ENCODE measurements around the gene PTBP1.

PTBP1 gene

GRCh38 chr19:796692-797527, at the start of gene PTBP1:
Gene PTBP1 (plus strand): TSS chr19:797452. CDS start chr19:797498, 46 bp downstream.
- DNase-seq, result peak; percentile 90

GRCh38 chr19:748274-748598, 49.0 kb upstream of the PTBP1 start:
- DNase-seq, result no peak

- no peak for DNase-seq
Measured at GRCh38 chr19:749811-750210, 47.4 kb upstream of the PTBP1 start.

DNA sequence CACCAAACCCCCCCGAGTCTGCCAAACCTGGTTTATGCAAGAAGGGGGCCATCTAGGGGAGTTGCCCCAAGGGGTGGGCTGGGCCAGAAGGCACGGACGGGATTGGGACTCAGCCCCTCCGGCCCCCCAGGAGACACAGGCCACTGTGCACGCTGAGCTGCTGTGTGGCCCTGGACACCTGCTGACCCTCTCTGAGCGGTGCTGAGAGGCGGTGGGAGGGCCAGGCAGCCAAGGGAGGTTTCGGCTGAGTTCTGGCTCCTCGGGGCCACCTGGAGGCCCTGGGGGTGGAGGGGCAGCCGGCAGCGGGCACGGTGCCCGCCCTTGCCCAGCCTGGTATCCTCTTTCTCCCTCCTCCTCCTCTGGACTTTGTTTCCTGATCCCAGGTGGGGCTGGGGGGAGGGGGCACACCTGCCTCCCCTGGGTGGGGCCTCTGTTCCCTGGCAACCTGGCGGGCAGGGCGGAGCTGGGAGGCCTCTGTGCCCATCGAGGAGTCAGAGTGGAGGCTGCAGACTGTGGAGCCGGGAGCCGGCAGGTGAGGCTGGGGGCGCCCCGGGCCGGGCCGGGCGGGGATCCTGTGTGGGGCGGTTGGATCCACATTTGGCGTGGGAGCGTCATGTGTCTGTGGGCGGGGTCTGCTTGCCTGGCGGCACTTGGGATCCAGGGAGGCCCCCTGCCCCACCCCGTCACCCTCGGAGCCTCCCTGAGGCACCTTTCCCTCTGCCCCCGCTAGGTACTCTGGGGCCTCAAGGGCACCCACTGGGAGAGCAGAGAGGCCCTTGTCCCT, 46.4 kb upstream of the PTBP1 start, which contains the start of gene MISP:
MISP (plus strand) TSS at position 473 of the 784 bp plus-strand sequence. CDS start 5,835 bp downstream, outside the sequence.
- no peak for DNase-seq

GRCh38 chr19:751501-752341, 45.5 kb upstream of the PTBP1 start:
- no peak for DNase-seq

- DNase-seq, result no peak
Measured at GRCh38 chr19:752652-753517, 44.4 kb upstream of the PTBP1 start.

GRCh38 chr19:754530-754929, 42.7 kb upstream of the PTBP1 start:
- no peak for DNase-seq

- DNase-seq, result no peak
Measured at GRCh38 chr19:755063-755462, 42.2 kb upstream of the PTBP1 start.

DNA sequence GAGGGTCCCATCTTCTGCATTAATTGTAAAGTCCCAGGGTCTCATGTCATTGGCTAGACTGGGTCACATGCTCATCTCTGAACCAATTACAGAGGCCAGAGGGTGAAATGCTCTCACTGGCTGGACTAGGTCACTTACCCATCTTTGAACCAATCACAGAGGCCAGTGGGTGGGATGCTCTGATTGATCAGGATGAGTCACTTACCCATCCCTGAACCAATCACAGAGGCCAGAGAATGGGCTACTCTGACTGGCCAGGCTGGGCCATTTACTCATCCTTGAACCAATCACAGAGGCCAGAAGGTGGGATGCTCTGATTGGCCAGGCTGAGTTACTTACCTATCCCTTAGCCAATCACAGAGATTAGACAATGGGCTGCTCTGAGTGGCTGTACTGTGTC, 41.0 kb upstream of the PTBP1 start:
- no peak for DNase-seq

DNA sequence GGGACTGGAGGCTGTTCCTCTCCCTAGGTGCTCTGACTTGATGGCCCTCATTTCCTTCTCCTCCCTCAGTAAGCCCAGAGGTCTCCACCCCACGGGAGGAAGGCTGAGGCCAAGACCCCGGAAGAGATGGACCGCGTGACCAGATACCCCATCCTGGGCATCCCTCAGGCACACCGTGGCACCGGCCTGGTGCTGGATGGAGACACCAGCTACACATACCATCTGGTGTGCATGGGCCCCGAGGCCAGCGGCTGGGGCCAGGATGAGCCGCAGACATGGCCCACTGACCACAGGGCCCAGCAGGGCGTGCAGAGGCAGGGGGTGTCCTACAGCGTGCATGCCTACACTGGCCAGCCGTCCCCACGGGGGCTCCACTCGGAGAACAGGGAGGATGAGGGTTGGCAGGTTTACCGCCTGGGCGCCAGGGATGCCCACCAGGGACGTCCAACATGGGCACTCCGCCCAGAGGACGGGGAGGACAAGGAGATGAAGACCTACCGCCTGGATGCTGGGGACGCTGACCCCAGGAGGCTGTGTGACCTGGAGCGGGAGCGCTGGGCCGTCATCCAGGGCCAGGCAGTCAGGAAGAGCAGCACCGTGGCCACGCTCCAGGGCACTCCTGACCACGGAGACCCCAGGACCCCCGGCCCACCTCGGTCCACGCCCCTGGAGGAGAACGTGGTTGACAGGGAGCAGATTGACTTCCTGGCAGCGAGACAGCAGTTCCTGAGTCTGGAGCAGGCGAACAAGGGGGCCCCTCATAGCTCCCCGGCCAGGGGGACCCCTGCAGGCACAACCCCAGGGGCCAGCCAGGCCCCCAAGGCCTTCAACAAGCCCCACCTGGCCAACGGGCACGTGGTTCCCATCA, 40.2 kb upstream of the PTBP1 start:
- DNase-seq, result no peak

DNA sequence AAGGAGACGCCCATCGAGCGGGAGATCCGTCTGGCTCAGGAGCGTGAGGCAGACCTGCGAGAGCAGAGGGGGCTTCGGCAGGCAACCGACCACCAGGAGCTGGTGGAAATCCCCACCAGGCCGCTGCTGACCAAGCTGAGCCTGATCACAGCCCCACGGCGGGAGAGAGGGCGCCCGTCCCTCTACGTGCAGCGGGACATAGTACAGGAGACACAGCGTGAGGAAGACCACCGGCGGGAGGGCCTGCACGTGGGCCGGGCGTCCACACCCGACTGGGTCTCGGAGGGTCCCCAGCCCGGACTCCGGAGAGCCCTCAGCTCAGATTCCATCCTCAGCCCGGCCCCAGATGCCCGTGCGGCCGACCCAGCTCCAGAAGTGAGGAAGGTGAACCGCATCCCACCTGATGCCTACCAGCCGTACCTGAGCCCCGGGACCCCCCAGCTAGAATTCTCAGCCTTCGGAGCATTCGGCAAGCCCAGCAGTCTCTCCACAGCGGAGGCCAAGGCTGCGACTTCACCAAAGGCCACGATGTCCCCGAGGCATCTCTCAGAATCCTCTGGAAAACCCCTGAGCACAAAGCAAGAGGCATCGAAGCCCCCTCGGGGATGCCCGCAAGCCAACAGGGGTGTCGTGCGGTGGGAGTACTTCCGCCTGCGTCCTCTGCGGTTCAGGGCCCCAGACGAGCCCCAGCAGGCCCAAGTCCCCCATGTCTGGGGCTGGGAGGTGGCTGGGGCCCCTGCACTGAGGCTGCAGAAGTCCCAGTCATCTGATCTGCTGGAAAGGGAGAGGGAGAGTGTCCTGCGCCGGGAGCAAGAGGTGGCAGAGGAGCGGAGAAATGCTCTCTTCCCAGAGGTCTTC, 39.2 kb upstream of the PTBP1 start:
- DNase-seq, result no peak

GRCh38 chr19:763181-763580, 34.1 kb upstream of the PTBP1 start:
- DNase-seq, result no peak

DNA sequence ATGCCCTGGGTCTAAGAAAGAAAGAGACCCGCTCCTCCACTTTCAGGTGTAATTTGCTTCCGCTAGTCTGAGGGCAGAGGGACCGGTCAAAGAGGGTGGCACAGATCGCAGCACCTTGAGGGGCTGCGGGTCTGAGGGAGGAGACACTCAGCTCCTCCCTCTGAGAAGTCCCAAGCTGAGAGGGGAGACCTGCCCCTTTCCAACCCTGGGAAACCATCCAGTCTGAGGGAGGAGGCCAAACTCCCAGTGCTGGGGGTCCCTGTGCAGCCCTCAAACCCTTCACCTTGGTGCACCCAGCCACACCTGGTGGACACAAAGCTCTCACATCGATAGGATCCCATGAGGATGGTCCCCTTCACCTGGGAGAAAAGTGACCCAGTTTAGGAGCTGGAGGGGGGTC, 33.4 kb upstream of the PTBP1 start:
- no peak for DNase-seq

- no peak for DNase-seq
Measured at GRCh38 chr19:764301-764700, 33.0 kb upstream of the PTBP1 start.

GRCh38 chr19:765179-765738, 32.0 kb upstream of the PTBP1 start:
- DNase-seq, result no peak

DNA sequence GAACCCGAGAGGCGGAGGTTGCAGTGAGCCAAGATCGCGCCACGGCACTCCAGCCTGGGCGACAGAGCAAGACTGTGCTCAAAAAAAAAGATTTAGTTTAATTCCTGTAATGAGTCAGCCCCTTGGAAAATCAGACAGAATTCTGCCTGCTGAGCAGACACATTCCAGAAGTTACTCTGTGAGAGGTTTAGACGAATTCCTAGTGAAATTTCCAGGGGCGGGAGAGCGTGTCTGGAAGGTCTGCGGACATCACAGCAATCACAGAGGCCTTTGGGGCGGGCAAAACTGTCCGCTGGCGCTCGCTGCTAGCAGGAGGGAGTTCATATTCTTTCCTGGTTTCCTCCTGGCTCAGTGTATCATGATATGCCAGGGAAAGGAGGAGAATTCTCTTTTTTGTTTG, 28.8 kb upstream of the PTBP1 start:
- no peak for DNase-seq

DNA sequence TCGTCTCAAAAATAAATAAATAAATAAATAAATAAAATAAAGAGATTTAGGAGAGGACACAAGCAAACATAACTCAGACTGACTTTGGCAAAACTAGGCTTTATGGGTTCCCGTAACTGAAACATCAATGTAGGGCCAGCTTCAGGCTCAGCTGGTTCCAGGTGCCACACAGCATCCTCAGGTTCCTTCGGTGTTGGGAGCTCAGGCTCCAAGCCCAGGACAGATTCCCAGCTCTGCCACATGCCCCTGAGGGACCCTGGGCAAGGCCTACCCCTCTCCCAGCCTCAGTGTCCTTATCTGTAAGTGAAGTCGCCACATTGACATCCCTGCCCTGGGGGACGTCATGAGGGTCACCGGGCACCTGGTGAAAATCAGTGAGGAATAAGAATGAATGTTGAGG, 27.6 kb upstream of the PTBP1 start:
- DNase-seq, result no peak

DNA sequence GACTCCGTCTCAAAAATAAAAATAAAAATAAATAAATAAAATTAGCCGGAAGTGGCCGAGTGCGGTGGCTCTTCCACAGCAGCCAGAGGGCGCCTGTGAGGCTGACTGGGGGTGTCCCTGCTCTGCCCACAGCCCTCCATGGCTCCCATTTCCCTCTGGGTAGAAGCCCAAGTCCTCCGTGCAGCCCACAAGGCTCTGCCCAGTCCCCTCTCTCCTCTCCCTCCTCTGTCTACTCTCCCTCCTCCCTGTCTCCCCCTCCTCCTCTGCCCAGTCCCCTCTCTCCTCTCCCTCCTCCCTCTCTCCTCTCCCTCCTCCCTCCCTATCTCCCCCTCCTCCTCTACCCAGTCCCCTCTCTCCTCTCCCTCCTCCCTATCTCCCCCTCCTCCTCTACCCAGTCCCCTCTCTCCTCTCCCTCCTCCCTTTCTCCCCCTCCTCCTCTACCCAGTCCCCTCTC, 25.9 kb upstream of the PTBP1 start:
- DNase-seq, result no peak

- no peak for DNase-seq
Measured at GRCh38 chr19:772063-772462, 25.2 kb upstream of the PTBP1 start.

Data from cortex of kidney (tissue), 1 donor.